ENCODE data around the gene NTM. TPM values are rescaled to one million over a fixed set of nuclear protein-coding genes. Genes with fewer than 3 reads are reported as not detected.

Gene NTM
- total RNA-seq, 1 donor from 2014 or later, result not detected

DNA sequence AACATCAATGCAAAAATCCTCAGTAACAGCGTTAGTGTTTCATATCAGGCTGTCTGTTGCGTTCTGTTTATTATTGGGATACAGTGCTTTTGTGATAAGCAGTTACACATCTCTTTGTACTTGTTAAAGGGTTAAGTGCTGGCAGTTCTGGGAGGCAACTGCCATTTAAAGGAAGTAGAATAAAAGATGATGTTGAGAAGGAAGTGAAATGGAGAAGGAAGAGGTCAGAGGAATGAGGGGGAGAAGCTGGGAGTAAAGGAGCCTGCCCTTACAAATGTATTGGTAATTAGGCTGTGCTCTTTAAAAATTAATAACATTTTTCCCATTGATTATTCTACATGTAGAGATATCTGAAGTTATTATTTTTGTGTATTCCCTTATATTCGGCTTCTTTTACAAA lies 674.7 kb downstream of the NTM start:
- H3K27ac Mint-ChIP-seq, result no peak overlapping the region
- H3K36me3 Mint-ChIP-seq (ENCODE audit: low read depth), result no peaks in the 10 kb centered on the region
- peaks cover 3% of the 10 kb centered on the region for H3K9me3 Mint-ChIP-seq
- no peaks in the 10 kb centered on the region for H3K4me1 Mint-ChIP-seq (ENCODE audit: low read depth)
- H3K27me3 Mint-ChIP-seq (ENCODE audit: insufficient read depth), result no peaks in the 10 kb centered on the region
- intact Hi-C loops (cut with micrococcal nuclease), result no loop called here
- H3K4me3 Mint-ChIP-seq, result no peak overlapping the region
- DNase-seq (ENCODE audit: low spot score), result no peak

DNA sequence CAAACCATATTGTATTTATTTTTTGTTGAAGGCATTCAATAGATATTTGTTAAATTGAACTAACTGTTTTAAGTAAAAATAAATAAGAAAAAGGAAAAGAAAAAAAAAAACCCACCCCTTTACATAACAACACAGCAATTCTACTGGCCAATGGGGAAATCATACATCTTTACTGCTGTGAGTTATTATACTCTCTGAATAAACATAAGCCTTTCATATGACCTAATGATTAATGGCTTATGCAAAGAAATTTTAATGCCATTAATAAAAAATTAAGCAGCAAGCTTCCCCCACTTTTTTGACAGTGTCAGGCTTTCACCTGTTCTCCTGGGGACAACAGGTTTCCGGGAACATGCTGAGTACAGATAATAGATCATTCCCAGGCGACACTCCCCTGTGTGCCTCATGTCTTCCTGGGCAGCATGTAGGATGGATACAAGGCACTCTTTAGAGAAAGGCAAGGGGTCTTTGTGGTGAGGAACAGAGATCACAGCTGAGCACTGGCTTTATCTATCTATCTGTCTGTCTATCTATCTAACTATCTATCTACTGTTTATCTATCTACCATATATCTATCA lies 676.0 kb downstream of the NTM start:
- Mint-ChIP-seq H3K27me3 (ENCODE audit: insufficient read depth) (no peaks in the 10 kb centered on the region), H3K36me3 (ENCODE audit: low read depth) (no peaks in the 10 kb centered on the region), H3K27ac (no peak overlapping the region), H3K9me3 (peaks cover 3% of the 10 kb centered on the region), H3K4me1 (ENCODE audit: low read depth) (no peaks in the 10 kb centered on the region), H3K4me3 (no peak overlapping the region)
- DNase-seq (ENCODE audit: low spot score), result no peak
- intact Hi-C loops (cut with micrococcal nuclease), result no loop called here

DNA sequence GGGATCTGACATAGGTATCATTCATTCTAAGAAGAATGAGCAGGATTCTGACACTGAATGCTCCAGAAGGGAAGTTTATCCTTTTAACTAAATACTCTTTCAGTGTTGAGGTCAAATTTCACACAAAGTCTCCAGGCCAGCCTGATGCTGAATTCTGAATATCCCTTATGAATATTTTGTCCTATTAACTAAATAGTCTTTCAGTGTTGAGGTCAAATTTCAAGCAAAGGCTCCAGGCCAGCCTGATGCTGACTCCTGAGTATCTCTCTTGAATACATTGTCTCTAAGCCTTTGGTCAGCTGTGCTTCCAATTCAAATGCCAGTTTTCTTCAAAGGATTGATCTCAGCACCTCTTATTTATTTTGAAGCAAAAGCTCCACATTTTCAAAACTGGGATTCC lies 676.8 kb downstream of the NTM start:
- H3K27me3 Mint-ChIP-seq (ENCODE audit: insufficient read depth), result no peaks in the 10 kb centered on the region
- H3K36me3 Mint-ChIP-seq (ENCODE audit: low read depth), result no peaks in the 10 kb centered on the region
- intact Hi-C loops (cut with micrococcal nuclease), result no loop called here
- peaks cover 3% of the 10 kb centered on the region for H3K9me3 Mint-ChIP-seq
- DNase-seq (ENCODE audit: low spot score), result no peak
- H3K27ac Mint-ChIP-seq, result no peak overlapping the region
- H3K4me3 Mint-ChIP-seq, result no peak overlapping the region
- no peaks in the 10 kb centered on the region for H3K4me1 Mint-ChIP-seq (ENCODE audit: low read depth)

DNA sequence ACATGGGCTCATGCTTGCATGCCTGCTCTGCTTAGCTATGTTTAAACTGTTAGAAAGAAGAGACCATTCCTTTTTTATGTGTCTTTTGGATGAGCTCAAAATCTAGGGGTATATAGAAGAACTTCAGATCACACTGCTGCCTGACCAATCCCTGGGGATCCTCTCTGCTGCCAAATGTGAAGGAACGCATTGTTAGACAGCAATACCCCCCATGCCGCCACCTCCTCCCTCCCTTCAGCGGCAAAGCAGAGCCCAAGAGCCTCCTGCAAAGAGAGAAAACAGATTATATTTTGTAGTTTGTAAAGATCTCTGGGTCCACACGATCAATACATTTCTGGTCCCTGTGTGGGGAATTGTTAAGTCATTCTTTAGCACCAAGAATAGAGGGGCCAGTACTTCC lies 677.6 kb downstream of the NTM start:
- no peaks in the 10 kb centered on the region for H3K4me1 Mint-ChIP-seq (ENCODE audit: low read depth)
- intact Hi-C loops (cut with micrococcal nuclease), result no loop called here
- H3K27me3 Mint-ChIP-seq (ENCODE audit: insufficient read depth), result no peaks in the 10 kb centered on the region
- no peak overlapping the region for H3K4me3 Mint-ChIP-seq
- no peaks in the 10 kb centered on the region for H3K36me3 Mint-ChIP-seq (ENCODE audit: low read depth)
- H3K27ac Mint-ChIP-seq, result no peak overlapping the region
- peaks cover 3% of the 10 kb centered on the region for H3K9me3 Mint-ChIP-seq
- no peak for DNase-seq (ENCODE audit: low spot score)

DNA sequence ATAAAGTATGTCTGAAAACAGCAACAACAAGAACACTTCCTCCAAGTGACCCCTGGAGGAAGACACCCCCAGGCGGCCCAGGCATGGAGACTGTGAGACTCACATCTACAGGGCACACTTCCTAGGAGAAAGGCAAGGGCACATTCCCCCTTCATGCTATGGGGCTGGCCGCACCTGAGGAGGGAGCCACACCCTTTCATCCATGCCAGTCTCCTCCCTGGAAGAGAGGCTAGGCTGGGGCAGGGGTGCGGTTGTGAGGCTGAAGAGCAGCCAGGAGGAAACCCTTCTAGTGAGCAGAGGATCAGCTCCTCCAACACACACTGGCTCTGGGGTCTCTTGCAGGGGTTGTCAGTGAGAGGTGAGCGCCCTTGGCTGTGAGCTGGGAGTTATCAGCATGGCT lies 678.8 kb downstream of the NTM start:
- intact Hi-C loops (cut with micrococcal nuclease), result no loop called here
- DNase-seq (ENCODE audit: low spot score), result no peak

DNA sequence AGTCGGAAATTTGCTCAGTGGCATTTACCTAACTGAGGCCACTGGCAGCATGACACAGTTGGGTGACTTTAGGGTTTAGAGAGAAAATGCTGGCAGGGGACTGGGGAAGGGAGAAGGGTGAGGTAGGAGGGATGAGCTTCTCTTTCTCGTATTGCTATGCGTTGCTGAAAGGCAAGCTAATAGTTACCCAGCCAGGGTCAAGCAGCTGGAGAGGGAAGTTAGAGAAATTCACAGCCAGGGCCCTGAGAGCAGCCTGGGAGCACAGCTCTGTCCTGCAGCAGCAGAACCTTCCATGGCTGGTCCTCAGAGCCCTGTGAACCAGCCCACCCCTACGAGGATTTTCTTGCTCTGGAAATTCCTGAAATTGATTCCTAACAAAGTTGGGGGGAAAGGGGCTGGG lies 679.6 kb downstream of the NTM start:
- Mint-ChIP-seq H3K4me3 (no peak overlapping the region), H3K9me3 (no peaks in the 10 kb centered on the region), H3K4me1 (ENCODE audit: low read depth) (no peaks in the 10 kb centered on the region), H3K36me3 (ENCODE audit: low read depth) (no peaks in the 10 kb centered on the region), H3K27ac (no peak overlapping the region), H3K27me3 (ENCODE audit: insufficient read depth) (no peaks in the 10 kb centered on the region)
- no peak for DNase-seq (ENCODE audit: low spot score)
- intact Hi-C loops (cut with micrococcal nuclease), result no loop called here

More for the DNA sequence above, 678.8 kb downstream of the NTM start:
- no peak overlapping the region for H3K27ac Mint-ChIP-seq
- H3K4me3 Mint-ChIP-seq, result no peak overlapping the region
- no peaks in the 10 kb centered on the region for H3K36me3 Mint-ChIP-seq (ENCODE audit: low read depth)
- H3K4me1 Mint-ChIP-seq (ENCODE audit: low read depth), result no peaks in the 10 kb centered on the region
- H3K27me3 Mint-ChIP-seq (ENCODE audit: insufficient read depth), result no peaks in the 10 kb centered on the region
- no peaks in the 10 kb centered on the region for H3K9me3 Mint-ChIP-seq

DNA sequence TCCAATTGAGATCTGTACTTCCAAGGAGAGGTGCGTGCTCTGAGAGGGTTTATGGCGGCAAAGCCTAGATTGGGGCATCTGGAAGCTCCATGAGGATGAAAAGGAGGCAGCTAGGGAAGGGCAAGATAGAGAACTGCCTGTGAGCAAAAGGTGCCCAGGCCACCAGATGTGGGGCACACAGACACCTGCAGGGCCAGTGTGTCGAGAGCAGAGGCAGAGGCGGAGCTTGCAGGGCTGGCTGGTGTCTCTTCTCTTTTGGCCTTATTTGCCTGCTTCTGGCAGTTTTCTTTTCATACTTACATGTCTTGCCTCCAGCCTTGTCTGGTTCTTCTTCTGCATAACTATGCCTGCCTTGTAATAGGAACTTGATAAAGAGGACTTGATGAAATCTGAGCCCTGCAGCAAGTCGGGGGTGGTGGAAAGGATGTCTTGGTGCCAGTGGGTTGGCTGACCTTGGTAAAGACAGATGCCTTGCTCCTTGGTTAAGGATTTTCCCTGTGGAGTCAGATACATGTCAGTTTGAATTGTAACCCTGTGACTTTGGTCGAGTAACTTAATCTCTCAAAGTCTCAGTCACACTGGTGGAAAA lies 680.3 kb downstream of the NTM start:
- Mint-ChIP-seq H3K27ac (no peak overlapping the region), H3K4me3 (no peak overlapping the region), H3K4me1 (ENCODE audit: low read depth) (no peaks in the 10 kb centered on the region), H3K36me3 (ENCODE audit: low read depth) (no peaks in the 10 kb centered on the region), H3K9me3 (no peaks in the 10 kb centered on the region), H3K27me3 (ENCODE audit: insufficient read depth) (no peaks in the 10 kb centered on the region)
- intact Hi-C loops (cut with micrococcal nuclease), result no loop called here
- DNase-seq (ENCODE audit: low spot score), result no peak

DNA sequence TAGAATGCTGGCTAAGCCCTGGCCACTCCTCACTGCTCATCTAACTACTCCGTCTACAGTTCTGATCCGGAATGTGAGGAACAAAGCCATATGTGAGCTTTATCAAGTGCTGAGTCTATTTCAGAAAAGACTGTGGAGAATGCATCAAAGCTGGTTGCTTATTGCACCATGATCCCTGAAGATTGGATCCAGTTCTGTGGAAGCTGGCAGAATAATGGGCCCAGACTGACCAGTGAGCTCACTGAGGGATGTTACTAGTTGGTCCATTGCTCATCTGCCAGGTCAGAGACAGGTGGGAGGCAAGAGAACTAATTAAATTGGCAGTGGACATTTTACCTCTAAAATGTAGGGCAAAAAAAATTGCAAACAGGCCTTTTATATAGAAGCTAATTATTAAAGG lies 681.3 kb downstream of the NTM start:
- no peaks in the 10 kb centered on the region for H3K4me1 Mint-ChIP-seq (ENCODE audit: low read depth)
- H3K36me3 Mint-ChIP-seq (ENCODE audit: low read depth), result no peaks in the 10 kb centered on the region
- DNase-seq (ENCODE audit: low spot score), result no peak
- no peak overlapping the region for H3K27ac Mint-ChIP-seq
- no peaks in the 10 kb centered on the region for H3K9me3 Mint-ChIP-seq
- intact Hi-C loops (cut with micrococcal nuclease), result no loop called here
- no peak overlapping the region for H3K4me3 Mint-ChIP-seq
- no peaks in the 10 kb centered on the region for H3K27me3 Mint-ChIP-seq (ENCODE audit: insufficient read depth)

DNA sequence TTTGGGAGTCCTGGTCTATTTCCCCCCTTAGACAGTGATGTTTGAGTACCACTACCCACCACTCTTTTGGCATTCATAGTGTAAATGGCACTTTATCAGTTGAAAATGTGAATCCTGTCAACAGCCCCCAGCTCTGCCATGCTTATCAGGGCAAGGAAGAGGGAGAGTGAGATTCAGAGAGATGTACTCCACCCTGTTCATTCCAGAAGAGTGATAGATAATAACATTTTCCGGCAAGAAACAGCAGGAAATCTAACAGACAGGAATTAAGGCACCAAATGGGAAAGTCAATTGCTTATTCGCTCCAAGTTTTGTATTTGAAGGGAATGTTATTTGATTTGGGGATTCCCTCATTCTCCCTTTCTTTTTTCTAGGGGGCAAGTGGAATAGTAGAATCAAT lies 681.9 kb downstream of the NTM start:
- Mint-ChIP-seq H3K9me3 (no peaks in the 10 kb centered on the region), H3K27ac (no peak overlapping the region), H3K4me1 (ENCODE audit: low read depth) (no peaks in the 10 kb centered on the region), H3K36me3 (ENCODE audit: low read depth) (no peaks in the 10 kb centered on the region), H3K4me3 (no peak overlapping the region), H3K27me3 (ENCODE audit: insufficient read depth) (no peaks in the 10 kb centered on the region)
- intact Hi-C loops (cut with micrococcal nuclease), result no loop called here
- no peak for DNase-seq (ENCODE audit: low spot score)

DNA sequence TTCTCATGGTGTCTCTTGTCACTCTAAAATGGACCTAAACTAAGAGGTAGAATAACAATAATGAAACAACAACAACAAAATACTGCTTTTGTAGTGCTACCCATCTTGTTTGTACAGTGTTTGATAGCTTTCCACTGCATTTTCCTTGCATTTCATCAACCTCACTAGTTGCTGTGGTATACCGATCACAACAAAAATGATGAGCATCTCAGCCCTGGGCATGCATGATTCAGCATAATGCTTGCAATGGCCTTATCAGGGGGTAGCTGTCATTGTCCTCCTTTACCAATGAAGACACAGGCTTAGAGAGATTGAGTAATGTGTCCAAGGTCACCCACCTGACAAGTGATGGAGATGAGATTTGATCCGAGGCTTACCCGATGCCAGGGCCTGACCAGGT lies 682.5 kb downstream of the NTM start:
- H3K4me3 Mint-ChIP-seq, result no peak overlapping the region
- intact Hi-C loops (cut with micrococcal nuclease), result no loop called here
- DNase-seq (ENCODE audit: low spot score), result no peak
- no peaks in the 10 kb centered on the region for H3K9me3 Mint-ChIP-seq
- H3K4me1 Mint-ChIP-seq (ENCODE audit: low read depth), result no peaks in the 10 kb centered on the region
- H3K27ac Mint-ChIP-seq, result no peak overlapping the region
- no peaks in the 10 kb centered on the region for H3K36me3 Mint-ChIP-seq (ENCODE audit: low read depth)
- H3K27me3 Mint-ChIP-seq (ENCODE audit: insufficient read depth), result no peaks in the 10 kb centered on the region

DNA sequence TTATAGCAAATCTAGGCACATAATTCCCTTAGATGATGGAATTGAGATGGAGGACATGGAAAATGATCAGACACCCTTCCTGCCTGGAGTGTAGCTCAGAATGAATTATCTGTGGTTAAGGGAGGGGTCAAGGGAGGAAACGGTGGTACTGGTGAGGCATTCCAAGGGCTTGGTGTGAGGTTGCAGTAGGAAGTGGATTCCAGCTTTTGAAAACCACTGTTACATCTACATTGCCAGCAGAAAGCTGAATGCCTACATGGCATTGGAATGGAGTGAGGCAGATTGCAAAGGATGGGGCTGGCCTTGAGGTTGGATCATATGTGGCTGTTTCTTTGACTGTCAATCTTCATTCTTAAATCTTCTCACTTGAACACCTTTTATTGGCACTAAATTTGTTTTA lies 684.4 kb downstream of the NTM start:
- Mint-ChIP-seq H3K4me1 (ENCODE audit: low read depth) (no peaks in the 10 kb centered on the region), H3K4me3 (no peak overlapping the region), H3K27ac (no peak overlapping the region), H3K9me3 (no peaks in the 10 kb centered on the region), H3K36me3 (ENCODE audit: low read depth) (no peaks in the 10 kb centered on the region), H3K27me3 (ENCODE audit: insufficient read depth) (no peaks in the 10 kb centered on the region)
- DNase-seq (ENCODE audit: low spot score), result no peak
- intact Hi-C loops (cut with micrococcal nuclease), result no loop called here

DNA sequence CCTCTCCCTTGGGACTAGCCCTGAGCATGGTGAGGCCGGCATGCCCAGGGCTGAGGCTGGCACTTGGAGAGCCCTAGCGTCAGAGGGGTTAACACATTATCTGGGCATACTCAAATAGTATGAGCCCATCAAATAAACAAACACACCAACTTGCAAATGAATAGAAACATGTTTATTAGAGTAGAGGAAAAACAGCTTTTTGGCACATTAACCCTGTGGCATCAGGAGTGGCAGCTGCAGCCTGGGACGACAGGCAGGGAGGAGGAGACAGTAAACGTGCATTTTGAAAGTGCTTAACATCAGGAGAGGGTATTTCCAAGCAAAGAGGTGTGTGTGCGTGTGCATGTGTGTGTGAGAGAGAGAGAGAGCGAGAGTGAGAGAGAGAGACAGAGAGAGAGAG lies 684.9 kb downstream of the NTM start:
- Mint-ChIP-seq H3K9me3 (no peaks in the 10 kb centered on the region), H3K27ac (no peak overlapping the region), H3K36me3 (ENCODE audit: low read depth) (no peaks in the 10 kb centered on the region), H3K4me1 (ENCODE audit: low read depth) (no peaks in the 10 kb centered on the region), H3K27me3 (ENCODE audit: insufficient read depth) (no peaks in the 10 kb centered on the region), H3K4me3 (no peak overlapping the region)
- intact Hi-C loops (cut with micrococcal nuclease), result no loop called here
- no peak for DNase-seq (ENCODE audit: low spot score)

DNA sequence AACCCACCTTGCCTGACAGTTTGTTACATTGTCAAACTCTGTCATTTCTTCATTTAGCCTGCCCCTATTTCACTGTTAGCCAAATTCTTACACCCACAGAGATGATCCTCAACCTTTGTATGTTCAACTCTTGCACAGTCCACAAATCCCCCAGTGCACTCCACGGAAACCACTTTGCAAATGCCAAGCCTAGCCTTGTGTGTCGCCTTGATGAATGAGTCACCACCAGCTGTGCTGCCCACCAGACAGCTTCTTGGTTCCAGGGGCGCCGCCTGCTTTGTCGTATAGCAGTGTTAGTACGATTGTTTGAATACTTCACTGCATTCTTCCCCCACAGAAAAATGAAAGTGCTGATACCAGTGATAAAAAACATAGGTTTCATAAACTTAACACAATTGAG lies 686.3 kb downstream of the NTM start:
- no peak overlapping the region for H3K4me3 Mint-ChIP-seq
- H3K4me1 Mint-ChIP-seq (ENCODE audit: low read depth), result no peaks in the 10 kb centered on the region
- intact Hi-C loops (cut with micrococcal nuclease), result no loop called here
- no peak overlapping the region for H3K27ac Mint-ChIP-seq
- H3K9me3 Mint-ChIP-seq, result no peaks in the 10 kb centered on the region
- no peak for DNase-seq (ENCODE audit: low spot score)
- H3K27me3 Mint-ChIP-seq (ENCODE audit: insufficient read depth), result no peaks in the 10 kb centered on the region
- no peaks in the 10 kb centered on the region for H3K36me3 Mint-ChIP-seq (ENCODE audit: low read depth)

DNA sequence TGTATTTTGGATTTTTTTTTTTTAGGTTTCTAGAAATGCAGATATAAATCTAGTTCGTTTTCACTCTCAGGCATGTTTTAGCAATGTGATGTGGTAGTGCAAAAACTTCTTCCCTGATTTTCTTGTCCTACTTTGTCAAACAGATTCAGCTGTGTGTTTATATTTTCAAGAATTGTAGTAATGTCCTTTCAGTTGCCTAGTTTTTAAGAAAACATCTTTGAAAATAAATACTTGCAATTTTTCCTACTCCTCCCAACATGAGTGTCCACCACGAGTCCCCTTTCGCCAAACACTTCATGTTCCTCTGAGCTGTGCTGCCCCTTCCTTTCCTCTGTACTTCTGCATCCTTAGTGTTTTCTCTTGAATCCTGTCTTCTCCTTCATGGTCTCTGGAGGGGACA lies 686.9 kb downstream of the NTM start:
- intact Hi-C loops (cut with micrococcal nuclease), result no loop called here
- Mint-ChIP-seq H3K4me3 (no peak overlapping the region), H3K27ac (no peak overlapping the region), H3K27me3 (ENCODE audit: insufficient read depth) (no peaks in the 10 kb centered on the region), H3K4me1 (ENCODE audit: low read depth) (no peaks in the 10 kb centered on the region), H3K36me3 (ENCODE audit: low read depth) (no peaks in the 10 kb centered on the region), H3K9me3 (no peaks in the 10 kb centered on the region)
- DNase-seq (ENCODE audit: low spot score), result no peak
